SH-SY5Y (cell line): Measurements from ENCODE around the gene VAV3.

Experiments
- GATA2 ChIP-seq: IDR thresholded peaks from 2 replicates; pipeline ENCODE4 v1.6.1; 2011; ENCODE audit warnings: mild to moderate bottlenecking, low read depth, low read length
- GATA3 ChIP-seq: IDR thresholded peaks from 2 replicates; pipeline ENCODE4 v1.6.1; 2011; ENCODE audit warnings: low read depth, mild to moderate bottlenecking, low read length, moderate library complexity

DNA sequence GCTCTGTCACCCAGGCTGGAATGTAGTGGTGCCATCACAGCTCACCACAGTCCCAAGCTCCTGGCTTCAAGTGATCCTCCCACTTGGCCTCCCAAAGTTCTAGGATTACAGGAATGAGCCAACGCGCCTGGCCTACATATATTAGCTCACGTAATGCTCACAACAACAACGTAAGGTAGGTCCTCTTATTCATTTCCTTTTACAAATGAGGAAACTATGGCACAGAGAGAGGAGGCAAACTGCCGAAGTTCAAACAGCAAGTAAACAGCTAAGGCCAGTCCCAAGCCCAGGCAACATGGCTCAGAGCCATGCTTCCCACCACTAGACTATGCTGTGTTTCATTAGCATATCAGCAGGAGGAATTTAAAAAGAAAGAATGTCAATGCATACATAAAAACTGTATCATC, 284.4 kb downstream of the VAV3 start:
- TF ChIP-seq GATA2 (no peak), GATA3 (no peak)
